ENCODE data around the gene FAM3A.

FAM3A gene

DNA sequence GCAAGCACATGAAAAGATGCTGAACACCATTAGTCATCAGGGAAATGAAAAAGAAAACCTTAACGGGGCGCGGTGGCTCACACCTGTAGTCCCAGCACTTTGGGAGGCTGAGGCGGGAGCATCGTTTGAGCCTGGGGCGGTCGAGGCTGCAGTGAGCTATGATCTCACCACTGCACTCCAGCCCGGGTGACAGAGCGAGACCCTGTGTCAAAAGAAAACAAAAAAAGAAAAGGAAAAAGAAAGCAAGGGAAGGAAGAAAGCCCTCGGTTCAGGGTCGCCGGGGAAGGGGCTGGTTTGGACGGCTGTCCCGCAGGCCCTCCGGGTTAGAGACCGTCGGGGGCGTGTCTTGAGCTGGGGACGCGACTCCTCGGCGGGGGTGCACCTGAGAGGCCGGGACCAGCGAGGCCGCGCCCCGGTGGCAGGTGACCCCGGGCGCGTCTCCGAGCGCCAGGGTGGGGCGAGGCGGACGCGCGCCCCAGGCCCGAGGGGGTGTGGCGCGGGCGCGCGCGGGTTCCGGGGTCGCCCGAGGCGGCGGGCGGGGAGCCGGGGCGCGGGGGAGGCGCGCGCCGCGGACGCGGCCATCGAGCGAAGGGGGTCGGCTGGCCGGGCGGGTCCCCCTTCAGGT lies 58.4 kb downstream of the FAM3A start:
- no peak for FAIRE-seq
